HG03378 (cell line): ENCODE results near the gene FOXN3.
"Not testable (repeated sequence)": the region's sequence is repeated elsewhere in the genome, so short reads cannot be mapped to it uniquely, and the experiment has no call there.

ENCODE experiments used
- ATAC-seq: cut with Tn5 transposase; IDR thresholded peaks from one replicate; pipeline ENCODE4 v1.9.1; 2021; ENCODE audit warnings: mild to moderate bottlenecking, moderate library complexity; ENCODE audit not compliant: unreplicated experiment

Gene FOXN3

DNA sequence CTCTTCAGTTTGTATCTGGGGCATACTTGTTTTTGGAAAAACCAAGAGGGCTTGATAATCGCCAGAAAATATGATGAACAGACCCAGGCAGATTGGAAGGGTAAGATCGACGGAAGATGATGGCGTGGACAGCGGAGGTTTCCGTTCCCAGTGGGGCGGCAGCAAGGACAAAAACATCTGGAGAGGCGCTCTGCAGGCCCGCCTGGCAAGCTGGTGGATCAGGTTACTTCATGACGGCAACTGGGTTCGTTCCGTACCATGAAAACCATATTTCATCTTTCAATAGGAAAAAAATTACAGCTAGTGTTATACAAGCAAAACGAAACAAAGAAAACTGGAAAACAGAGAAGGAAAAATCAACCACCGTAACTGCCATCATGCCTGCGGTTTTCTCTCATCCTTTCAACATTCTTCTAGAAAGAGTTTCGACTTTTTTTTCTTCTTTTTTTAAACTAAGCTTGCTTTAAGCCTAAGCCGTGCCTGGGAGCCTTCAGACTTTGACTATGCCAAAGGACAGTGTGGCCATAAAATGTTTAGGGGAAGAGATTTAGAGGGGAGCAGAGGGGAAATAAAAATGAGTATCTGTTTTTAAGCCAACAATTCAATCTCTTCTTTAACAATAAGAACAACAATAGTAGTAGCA lies 210.5 kb downstream of the FOXN3 start:
- ATAC-seq, result no peak

GRCh38 chr14:89205137-89205740 lies 211.8 kb downstream of the FOXN3 start:
- no peak for ATAC-seq

GRCh38 chr14:89202413-89203190 lies 214.4 kb downstream of the FOXN3 start:
- no peak for ATAC-seq

- no peak for ATAC-seq
Observed at GRCh38 chr14:89201645-89202044, 215.4 kb downstream of the FOXN3 start.

- ATAC-seq, result not testable (repeated sequence)
Observed at GRCh38 chr14:89199357-89199756, 217.7 kb downstream of the FOXN3 start.

GRCh38 chr14:89198544-89199329 lies 218.3 kb downstream of the FOXN3 start:
- no peak for ATAC-seq

- ATAC-seq, result no peak
Observed at GRCh38 chr14:89197623-89198022, 219.4 kb downstream of the FOXN3 start.

GRCh38 chr14:89196545-89196944 lies 220.5 kb downstream of the FOXN3 start:
- ATAC-seq, result no peak

- no peak for ATAC-seq
Observed at GRCh38 chr14:89194376-89194775, 222.7 kb downstream of the FOXN3 start.

- no peak for ATAC-seq
Observed at GRCh38 chr14:89190765-89191513, 226.1 kb downstream of the FOXN3 start.

DNA sequence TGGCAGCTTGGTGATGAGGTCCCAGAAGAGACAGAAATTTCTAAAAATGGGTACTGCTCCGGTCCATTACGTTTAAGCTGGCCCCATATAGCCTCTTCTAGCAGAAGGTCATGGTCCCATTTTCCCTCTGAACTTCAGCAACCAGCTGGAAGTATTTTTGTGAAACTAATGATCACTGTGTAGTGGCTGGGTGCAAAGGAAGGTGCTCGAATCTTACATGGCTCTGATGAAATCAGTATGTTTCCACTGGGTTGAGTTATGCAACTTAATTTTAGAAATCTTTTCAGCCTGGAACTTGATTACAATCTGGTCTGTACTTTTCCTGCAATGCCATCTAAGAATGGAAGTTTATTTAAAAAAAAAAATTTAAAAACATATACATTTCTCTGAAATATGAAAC lies 228.5 kb downstream of the FOXN3 start:
- ATAC-seq, result no peak

GRCh38 chr14:89187501-89187900 lies 229.5 kb downstream of the FOXN3 start:
- no peak for ATAC-seq

DNA sequence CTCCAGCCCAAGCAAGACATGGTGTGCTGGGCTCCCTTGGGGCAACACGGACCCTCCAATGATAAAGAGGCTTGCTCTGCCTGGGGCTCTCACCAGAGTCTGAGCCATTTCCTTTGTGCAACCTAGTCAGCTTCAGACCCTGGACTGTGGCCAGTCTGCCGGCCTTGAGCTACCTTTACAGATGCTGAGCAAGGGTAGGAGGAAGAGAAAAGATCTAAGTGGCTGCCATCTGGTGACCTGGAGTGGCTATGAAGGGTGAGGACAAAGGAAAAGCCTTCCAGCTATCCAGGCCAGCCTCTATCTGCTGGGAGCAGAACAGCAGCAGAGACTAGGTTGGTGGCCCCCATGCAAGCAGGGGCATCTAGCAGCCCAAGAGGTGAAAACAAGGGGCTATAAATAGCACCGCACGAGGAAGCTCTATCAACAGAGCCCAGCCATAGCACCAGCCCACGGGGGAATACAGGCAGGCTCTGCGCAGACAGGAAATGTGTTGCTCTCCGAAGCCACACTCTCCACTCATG lies 230.1 kb downstream of the FOXN3 start:
- ATAC-seq, result peak; percentile 52

DNA sequence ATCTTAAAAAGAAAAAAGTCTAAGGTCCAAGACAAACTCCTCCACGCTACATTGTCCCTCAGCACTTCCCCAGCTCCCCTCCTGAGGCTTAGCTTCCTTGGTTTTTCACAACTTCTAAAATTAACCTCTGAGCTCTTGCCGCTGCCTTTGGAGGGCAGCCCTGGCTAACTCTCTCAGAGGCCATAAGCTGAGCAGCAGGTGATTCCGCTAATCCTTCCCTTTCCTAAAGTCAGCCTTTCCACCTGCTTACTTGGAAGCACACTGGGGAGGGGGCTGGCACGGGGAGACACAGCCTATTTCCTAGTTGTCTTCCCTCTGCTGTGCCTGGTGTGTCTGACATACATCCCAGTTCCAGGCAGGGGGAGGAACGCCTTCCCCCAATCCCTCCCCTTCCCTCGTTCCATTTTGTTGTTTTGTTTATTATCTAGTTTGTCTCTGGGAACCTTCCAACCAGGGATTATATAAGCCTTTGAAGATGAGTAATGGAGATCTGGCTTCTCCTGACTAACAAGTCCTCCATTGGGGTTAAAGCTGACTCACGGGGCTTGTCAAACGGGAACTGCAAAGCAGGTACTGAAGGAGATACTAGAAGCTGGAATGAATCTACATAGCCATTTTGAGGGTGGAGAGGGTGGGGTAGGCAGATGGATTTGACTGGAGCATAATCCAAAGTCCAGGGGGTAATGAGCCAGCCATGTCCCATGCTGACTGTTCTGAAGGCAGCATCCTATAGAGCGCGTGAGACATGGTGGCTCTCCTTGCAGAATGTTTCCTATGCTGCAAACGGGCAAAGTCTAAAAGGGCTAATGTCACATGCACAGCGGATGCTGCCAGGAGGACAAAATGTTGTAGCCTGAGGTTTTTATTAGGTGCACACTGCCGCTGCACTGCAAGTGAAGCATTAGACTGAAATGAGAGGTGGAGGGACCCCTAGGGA lies 230.8 kb downstream of the FOXN3 start:
- no peak for ATAC-seq

DNA sequence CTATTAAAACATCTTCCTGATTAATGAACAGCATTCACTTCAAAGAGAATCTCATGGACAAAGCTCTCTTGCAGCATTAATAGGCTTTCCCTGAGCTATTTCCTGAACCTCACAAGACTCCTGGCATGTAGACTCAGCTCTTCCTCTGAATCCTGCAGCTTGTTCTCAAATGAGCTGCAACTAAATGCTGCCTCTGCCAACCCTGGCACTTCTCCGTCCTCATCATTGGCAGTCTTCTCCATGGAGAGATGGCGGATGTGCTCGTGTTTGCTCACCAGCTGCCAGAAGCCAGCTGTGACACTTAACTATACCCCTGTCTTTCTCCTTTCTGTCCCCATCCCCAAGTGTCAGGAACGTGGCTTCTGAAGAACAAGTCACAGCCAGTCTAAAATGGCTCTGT lies 232.1 kb downstream of the FOXN3 start:
- ATAC-seq, result no peak

DNA sequence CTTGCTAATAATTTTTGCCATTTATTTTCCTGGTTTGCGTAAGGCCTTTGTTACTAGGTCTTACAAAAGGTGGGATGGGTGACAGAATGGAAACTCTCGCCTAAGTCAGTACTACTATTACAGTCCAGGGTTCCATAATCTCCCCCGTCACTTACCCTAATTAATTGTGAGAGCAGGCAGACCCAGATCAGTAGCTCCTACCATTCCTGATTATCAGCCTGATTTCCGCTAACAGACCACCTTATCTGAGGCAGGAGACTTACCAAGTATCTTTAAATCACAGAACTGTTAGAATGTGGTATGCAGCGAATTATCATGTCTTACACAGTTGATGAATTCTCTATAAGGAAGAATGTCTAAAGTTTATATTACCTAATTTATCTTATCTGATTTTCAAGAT lies 234.7 kb downstream of the FOXN3 start:
- no peak for ATAC-seq

GRCh38 chr14:89180546-89180945 lies 236.5 kb downstream of the FOXN3 start:
- no peak for ATAC-seq

- no peak for ATAC-seq
Observed at GRCh38 chr14:89179891-89180404, 237.1 kb downstream of the FOXN3 start.
